Measurements from ENCODE around the gene ABCA2. TPM values are rescaled to one million over a fixed set of nuclear protein-coding genes. Genes with fewer than 3 reads are reported as not detected.

The ABCA2 gene, protein sequence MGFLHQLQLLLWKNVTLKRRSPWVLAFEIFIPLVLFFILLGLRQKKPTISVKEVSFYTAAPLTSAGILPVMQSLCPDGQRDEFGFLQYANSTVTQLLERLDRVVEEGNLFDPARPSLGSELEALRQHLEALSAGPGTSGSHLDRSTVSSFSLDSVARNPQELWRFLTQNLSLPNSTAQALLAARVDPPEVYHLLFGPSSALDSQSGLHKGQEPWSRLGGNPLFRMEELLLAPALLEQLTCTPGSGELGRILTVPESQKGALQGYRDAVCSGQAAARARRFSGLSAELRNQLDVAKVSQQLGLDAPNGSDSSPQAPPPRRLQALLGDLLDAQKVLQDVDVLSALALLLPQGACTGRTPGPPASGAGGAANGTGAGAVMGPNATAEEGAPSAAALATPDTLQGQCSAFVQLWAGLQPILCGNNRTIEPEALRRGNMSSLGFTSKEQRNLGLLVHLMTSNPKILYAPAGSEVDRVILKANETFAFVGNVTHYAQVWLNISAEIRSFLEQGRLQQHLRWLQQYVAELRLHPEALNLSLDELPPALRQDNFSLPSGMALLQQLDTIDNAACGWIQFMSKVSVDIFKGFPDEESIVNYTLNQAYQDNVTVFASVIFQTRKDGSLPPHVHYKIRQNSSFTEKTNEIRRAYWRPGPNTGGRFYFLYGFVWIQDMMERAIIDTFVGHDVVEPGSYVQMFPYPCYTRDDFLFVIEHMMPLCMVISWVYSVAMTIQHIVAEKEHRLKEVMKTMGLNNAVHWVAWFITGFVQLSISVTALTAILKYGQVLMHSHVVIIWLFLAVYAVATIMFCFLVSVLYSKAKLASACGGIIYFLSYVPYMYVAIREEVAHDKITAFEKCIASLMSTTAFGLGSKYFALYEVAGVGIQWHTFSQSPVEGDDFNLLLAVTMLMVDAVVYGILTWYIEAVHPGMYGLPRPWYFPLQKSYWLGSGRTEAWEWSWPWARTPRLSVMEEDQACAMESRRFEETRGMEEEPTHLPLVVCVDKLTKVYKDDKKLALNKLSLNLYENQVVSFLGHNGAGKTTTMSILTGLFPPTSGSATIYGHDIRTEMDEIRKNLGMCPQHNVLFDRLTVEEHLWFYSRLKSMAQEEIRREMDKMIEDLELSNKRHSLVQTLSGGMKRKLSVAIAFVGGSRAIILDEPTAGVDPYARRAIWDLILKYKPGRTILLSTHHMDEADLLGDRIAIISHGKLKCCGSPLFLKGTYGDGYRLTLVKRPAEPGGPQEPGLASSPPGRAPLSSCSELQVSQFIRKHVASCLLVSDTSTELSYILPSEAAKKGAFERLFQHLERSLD (N-terminal part only)
- 10 to 100 TPM; 56.0 to 65.5 TPM for total RNA-seq
- 33.6 TPM for polyA plus RNA-seq (ENCODE audit: insufficient read depth, low read depth, low replicate concordance)
- long read RNA-seq, donor 1, partial matches to known transcripts = 66 of 77 reads
- long read RNA-seq, donor 1, other reads (novel, unspliced or antisense) = 10 of 77 reads
- long read RNA-seq, donor 2 = 0 reads

DNA sequence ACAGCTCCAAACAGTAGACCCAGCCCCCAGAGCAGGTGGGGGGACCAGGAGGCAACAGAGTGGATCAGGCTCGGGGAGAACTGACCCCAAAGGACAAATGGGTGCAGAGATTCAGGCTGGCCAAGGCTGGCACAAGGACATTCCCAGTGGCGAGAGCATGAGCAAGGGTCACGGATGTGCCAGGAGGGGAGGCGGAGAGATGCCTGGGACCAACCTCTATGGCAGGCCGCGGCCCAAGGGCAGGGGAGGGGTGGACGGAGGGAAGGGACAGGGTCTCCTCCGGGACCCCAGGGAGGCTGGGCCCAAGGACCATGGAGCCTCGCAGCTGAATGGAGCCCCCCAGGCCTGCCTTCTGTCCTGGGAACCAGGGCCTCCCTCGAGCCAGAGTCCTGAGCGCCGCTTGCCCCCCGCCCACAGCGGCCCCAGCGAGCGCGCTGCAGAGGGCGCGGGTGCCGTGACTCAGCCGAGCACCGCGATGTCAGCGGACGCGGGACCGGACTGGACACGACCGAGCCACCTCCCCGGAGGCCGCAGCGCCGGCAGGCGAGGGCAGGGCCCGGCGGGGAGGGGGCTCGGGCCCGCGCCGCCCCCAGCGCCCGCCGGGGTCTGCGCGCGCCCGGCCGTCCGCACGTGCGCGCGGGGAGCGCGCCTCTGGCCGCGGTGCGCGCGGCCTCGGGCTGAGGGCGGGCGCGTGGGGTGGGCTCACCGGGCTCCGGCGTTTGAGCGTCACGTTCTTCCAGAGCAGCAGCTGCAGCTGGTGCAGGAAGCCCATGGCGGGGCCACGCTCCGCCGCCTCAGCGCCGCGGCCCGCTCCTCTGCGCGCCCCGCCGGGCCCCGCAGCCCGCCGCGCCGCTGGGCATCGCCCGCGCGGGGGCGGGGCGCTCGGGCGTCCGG is at the start of gene ABCA2:
TSS of gene ABCA2 (minus strand) at position 869 of the 894 bp plus-strand sequence. CDS start at position 772, 97 bp downstream.
- Histone ChIP-seq H3K36me3 (ENCODE audit: low read depth, missing control alignments) (no peaks in the 10 kb centered on the region), H3K27ac (no peak within 1 kb of the TSS), H3K9me3 (no peaks in the 10 kb centered on the region), H3K4me3 (peak within 1 kb of the TSS; percentile 56 to 60), H3K4me1 (peaks cover 28% of the 10 kb centered on the region), H3K27me3 (no peaks in the 10 kb centered on the region)
- no peak for DNase-seq
- WGBS, 2 donors = 4 to 18% methylated on average over 9 to 49 of the region's 95 CpGs
- intact Hi-C loops (cut with DNase I; ENCODE audit: low total_unique reads) = loop anchor here (5.0 kb wide), 1 partner anchor 240 kb away; no protein-coding TSS in a partner anchor
- TF ChIP-seq, protein P1, sequence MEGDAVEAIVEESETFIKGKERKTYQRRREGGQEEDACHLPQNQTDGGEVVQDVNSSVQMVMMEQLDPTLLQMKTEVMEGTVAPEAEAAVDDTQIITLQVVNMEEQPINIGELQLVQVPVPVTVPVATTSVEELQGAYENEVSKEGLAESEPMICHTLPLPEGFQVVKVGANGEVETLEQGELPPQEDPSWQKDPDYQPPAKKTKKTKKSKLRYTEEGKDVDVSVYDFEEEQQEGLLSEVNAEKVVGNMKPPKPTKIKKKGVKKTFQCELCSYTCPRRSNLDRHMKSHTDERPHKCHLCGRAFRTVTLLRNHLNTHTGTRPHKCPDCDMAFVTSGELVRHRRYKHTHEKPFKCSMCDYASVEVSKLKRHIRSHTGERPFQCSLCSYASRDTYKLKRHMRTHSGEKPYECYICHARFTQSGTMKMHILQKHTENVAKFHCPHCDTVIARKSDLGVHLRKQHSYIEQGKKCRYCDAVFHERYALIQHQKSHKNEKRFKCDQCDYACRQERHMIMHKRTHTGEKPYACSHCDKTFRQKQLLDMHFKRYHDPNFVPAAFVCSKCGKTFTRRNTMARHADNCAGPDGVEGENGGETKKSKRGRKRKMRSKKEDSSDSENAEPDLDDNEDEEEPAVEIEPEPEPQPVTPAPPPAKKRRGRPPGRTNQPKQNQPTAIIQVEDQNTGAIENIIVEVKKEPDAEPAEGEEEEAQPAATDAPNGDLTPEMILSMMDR (IDR thresholded peaks at IDR 0.05) = no peak
- no peak for TF ChIP-seq POLR2A (IDR thresholded peaks at IDR 0.05)

DNA sequence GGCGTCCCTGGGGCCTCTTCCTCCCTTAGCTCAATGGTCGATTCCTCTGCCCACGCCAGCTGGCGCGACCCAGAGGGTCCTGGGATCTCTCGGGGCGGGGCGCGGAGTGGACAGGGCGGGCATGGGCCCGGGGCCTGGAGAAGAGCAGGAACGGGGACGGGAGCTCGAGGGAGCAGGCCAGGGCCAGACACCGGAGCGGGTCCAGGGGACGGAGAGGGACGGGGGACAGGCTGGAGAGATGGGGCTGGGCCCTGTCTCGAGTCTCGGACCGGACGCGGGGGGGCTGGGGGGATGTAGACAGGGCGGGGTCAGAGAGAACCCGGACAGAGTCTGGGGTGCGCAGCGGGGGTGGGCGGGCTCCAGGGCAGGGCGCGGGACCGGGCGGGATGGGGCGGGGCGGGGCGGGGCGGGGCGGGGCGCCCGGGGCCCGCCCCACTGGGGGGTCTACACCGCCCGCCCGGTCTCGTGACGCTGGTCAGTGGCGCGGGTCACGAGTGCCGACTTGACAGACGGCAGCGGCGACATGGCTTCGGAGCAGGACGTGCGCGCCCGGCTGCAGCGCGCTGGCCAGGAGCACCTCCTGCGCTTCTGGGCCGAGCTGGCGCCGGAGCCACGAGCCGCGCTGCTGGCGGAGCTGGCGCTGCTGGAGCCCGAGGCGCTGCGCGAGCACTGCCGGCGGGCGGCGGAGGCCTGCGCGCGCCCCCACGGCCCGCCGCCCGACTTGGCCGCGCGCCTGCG is 49.1 kb upstream of the ABCA2 start, which contains the start of gene UAP1L1:
TSS of gene UAP1L1 (plus strand) at position 508 of the 738 bp plus-strand sequence. CDS start at position 524, 16 bp downstream.
- WGBS, 2 donors = 2 to 19% methylated on average over 2 to 55 of the region's 87 CpGs
- TF ChIP-seq POLR2A (IDR thresholded peaks at IDR 0.05) = no peak
- TF ChIP-seq, protein P1 (IDR thresholded peaks at IDR 0.05) = no peak
- Histone ChIP-seq H3K27ac (peak within 1 kb of the TSS in 1 of 2 donors; percentile 44), H3K27me3 (no peaks in the 10 kb centered on the region), H3K36me3 (ENCODE audit: low read depth, missing control alignments) (no peaks in the 10 kb centered on the region), H3K4me1 (peaks cover 17% of the 10 kb centered on the region), H3K9me3 (no peaks in the 10 kb centered on the region), H3K4me3 (peak within 1 kb of the TSS; percentile 56 to 67)
- intact Hi-C loops (cut with DNase I; ENCODE audit: low total_unique reads) = no loop called here
- DNase-seq = peak; percentile 80

DNA sequence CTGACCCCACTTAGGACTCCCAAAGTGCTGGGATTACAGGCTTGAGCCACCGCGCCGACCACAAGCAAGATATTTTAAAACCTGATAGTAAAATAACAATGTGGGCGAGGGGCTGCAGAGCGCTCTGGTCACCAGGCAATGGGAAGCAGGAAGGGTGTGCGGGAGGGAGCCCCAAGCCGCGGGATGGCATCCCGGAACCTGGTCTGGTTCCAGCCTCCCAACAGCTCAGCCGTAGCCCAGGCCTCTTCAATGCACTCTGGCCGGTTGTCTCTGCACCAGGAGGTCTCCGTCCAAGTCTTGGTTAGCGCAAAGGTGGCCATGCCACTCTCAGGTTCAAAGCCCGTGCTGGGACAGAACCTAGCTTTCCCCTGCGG is 48.6 kb upstream of the ABCA2 start:
- Histone ChIP-seq H3K27ac (peak overlapping the region in 1 of 2 donors; percentile 44), H3K4me1 (peaks cover 17% of the 10 kb centered on the region), H3K27me3 (no peaks in the 10 kb centered on the region), H3K4me3 (peak overlapping the region; percentile 43 to 56), H3K36me3 (ENCODE audit: low read depth, missing control alignments) (no peaks in the 10 kb centered on the region), H3K9me3 (no peaks in the 10 kb centered on the region)
- intact Hi-C loops (cut with DNase I; ENCODE audit: low total_unique reads) = no loop called here
- 46 to 47% methylated on average over 15 of the region's 15 CpGs for WGBS, 2 donors
- TF ChIP-seq POLR2A (IDR thresholded peaks at IDR 0.05) = no peak
- TF ChIP-seq, protein P1 (IDR thresholded peaks at IDR 0.05) = no peak
- no peak for DNase-seq
